ENCODE results near the gene FMNL3. TPM values are rescaled to one million over a fixed set of nuclear protein-coding genes. Genes with fewer than 3 reads are reported as not detected.

The FMNL3 gene
- total RNA-seq, 1 donor from 2014 or later, result 30.4 TPM

- H3K4me1 ChIP-seq, result peaks cover 17 to 39% of the 10 kb centered on the region in 2 donors
These were observed 43.0 kb downstream of the FMNL3 start for GRCh38 chr12:49664167-49664566.

GRCh38 chr12:49662998-49663843 is 44.0 kb downstream of the FMNL3 start:
- peaks cover 17 to 39% of the 10 kb centered on the region in 2 donors for H3K4me1 ChIP-seq
- DNase-seq (ENCODE audit: low spot score in 2 of 2), result peak; percentile 57 to 88
- intact Hi-C loops (cut with DNase I), result no loop called here

More at GRCh38 chr12:49664167-49664566, 43.0 kb downstream of the FMNL3 start:
- no peaks in the 10 kb centered on the region for H3K27me3 ChIP-seq
- no peak for DNase-seq (ENCODE audit: low spot score in 2 of 2)
- intact Hi-C loops (cut with DNase I), result no loop called here
- no peak overlapping the region for H3K4me3 ChIP-seq
- peaks cover 0 to 2% of the 10 kb centered on the region in 2 donors for H3K36me3 ChIP-seq
- TF ChIP-seq, protein P1, sequence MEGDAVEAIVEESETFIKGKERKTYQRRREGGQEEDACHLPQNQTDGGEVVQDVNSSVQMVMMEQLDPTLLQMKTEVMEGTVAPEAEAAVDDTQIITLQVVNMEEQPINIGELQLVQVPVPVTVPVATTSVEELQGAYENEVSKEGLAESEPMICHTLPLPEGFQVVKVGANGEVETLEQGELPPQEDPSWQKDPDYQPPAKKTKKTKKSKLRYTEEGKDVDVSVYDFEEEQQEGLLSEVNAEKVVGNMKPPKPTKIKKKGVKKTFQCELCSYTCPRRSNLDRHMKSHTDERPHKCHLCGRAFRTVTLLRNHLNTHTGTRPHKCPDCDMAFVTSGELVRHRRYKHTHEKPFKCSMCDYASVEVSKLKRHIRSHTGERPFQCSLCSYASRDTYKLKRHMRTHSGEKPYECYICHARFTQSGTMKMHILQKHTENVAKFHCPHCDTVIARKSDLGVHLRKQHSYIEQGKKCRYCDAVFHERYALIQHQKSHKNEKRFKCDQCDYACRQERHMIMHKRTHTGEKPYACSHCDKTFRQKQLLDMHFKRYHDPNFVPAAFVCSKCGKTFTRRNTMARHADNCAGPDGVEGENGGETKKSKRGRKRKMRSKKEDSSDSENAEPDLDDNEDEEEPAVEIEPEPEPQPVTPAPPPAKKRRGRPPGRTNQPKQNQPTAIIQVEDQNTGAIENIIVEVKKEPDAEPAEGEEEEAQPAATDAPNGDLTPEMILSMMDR (IDR thresholded peaks at IDR 0.05), result no peak
- no peaks in the 10 kb centered on the region for H3K9me3 ChIP-seq
- peak overlapping the region; percentile 85 to 91 for H3K27ac ChIP-seq

DNA sequence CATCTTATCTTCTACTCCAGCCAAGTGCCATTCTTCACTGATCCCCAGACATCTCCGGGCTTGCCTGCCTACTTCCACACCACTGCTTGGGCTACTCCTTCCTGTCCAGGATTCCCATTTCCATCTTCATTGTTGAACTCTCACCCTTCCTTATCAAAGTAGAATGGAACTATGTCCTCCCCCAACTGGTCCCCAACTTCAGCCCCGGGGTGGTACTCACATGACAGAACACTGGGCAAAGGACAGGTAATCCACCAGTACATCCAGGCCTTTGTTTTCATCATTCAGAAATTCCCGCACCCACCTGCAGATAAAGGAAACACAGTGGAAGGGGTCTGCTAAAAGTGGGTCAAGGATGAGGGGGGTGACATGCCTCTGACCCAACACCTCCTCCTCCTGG is 45.5 kb downstream of the FMNL3 start:
- H3K36me3 ChIP-seq, result peaks cover 6 to 21% of the 10 kb centered on the region in 2 donors
- no peak for DNase-seq (ENCODE audit: low spot score in 2 of 2)
- H3K4me3 ChIP-seq, result no peak overlapping the region
- peaks cover 17 to 39% of the 10 kb centered on the region in 2 donors for H3K4me1 ChIP-seq
- no peaks in the 10 kb centered on the region for H3K9me3 ChIP-seq
- H3K27me3 ChIP-seq, result no peaks in the 10 kb centered on the region
- TF ChIP-seq, protein P1 (IDR thresholded peaks at IDR 0.05), result no peak
- peak overlapping the region; percentile 85 to 91 for H3K27ac ChIP-seq
- intact Hi-C loops (cut with DNase I), result no loop called here

More at GRCh38 chr12:49662998-49663843, 44.0 kb downstream of the FMNL3 start:
- peaks cover 6 to 12% of the 10 kb centered on the region in 2 donors for H3K36me3 ChIP-seq
- H3K27me3 ChIP-seq, result no peaks in the 10 kb centered on the region
- no peak overlapping the region for H3K4me3 ChIP-seq
- TF ChIP-seq, protein P1 (IDR thresholded peaks at IDR 0.05), result no peak
- H3K27ac ChIP-seq, result peak overlapping the region; percentile 85 to 91
- no peaks in the 10 kb centered on the region for H3K9me3 ChIP-seq

GRCh38 chr12:49661191-49661590 is 46.0 kb downstream of the FMNL3 start:
- TF ChIP-seq, protein P1 (IDR thresholded peaks at IDR 0.05), result no peak
- no peak overlapping the region for H3K4me3 ChIP-seq
- peaks cover 17 to 39% of the 10 kb centered on the region in 2 donors for H3K4me1 ChIP-seq
- intact Hi-C loops (cut with DNase I), result no loop called here
- H3K27me3 ChIP-seq, result no peaks in the 10 kb centered on the region
- H3K9me3 ChIP-seq, result no peaks in the 10 kb centered on the region
- peak overlapping the region; percentile 3 to 85 for H3K27ac ChIP-seq
- peaks cover 10 to 21% of the 10 kb centered on the region in 2 donors for H3K36me3 ChIP-seq
- no peak for DNase-seq (ENCODE audit: low spot score in 2 of 2)

GRCh38 chr12:49659753-49660152 is 47.5 kb downstream of the FMNL3 start:
- DNase-seq (ENCODE audit: low spot score in 2 of 2), result no peak
- H3K27ac ChIP-seq, result no peak overlapping the region
- no peak overlapping the region for H3K4me3 ChIP-seq
- no peaks in the 10 kb centered on the region for H3K9me3 ChIP-seq
- H3K4me1 ChIP-seq, result peaks cover 16 to 33% of the 10 kb centered on the region in 2 donors
- H3K27me3 ChIP-seq, result no peaks in the 10 kb centered on the region
- H3K36me3 ChIP-seq, result peaks cover 10 to 34% of the 10 kb centered on the region in 2 donors
- TF ChIP-seq, protein P1 (IDR thresholded peaks at IDR 0.05), result no peak
- intact Hi-C loops (cut with DNase I), result no loop called here

Measured in ascending aorta (tissue), 2 donors.